A549 (cell line): ENCODE measurements around the gene ADGRL3. TPM values are rescaled to one million over a fixed set of nuclear protein-coding genes. Genes with fewer than 3 reads are reported as not detected.

Experiments used
- ATAC-seq, 2 experiments: fragments of 200-7000 bp in 1 of 2; fragments of >200 bp in 1 of 2; cut with Nextera tagmentation in 1 of 2; cut with Tn5 transposase in 1 of 2; 3 replicates each; pipeline versions ENCODE4 v1.8.0 to v1.9.1; 2018 to 2020; ENCODE audit warnings: mild to moderate bottlenecking in 1 of 2, moderate library complexity in 1 of 2
- CTCF ChIA-PET: fragments of 300-600 bp; sonication (Branson Sonifier 250); formaldehyde crosslinking; extraction: SDS; loops from one replicate; lab custom pipeline; 2021; ENCODE audit warnings: antibody characterized with exemption, inconsistent platforms; lab: Yijun Ruan, JAX
- POLR2A ChIA-PET: fragments of 350-600 bp; formaldehyde crosslinking; extraction: SDS; loops from one replicate; lab custom pipeline; 2021; ENCODE audit warnings: antibody characterized with exemption, inconsistent platforms; lab: Yijun Ruan, JAX
- DNase-seq, 2 experiments: peaks; one replicate each; pipeline versions ENCODE4 v3.0.0 to v3.0.0-alpha.2; 2011 to 2016; ENCODE audit warnings: low read depth in 1 of 2, low spot score in 1 of 2
- FAIRE-seq: peaks from 2 replicates; lab custom pipeline; 2011; peaks lifted over from hg19 to GRCh38; lab: Jason Lieb, UNC
- H3K27ac ChIP-seq, 2 experiments: fragments of >200 bp; sonication (Bioruptor Twin); formaldehyde crosslinking; 3 replicates each; pipeline ENCODE4 v1.5.1; 2016 to 2017
- H3K4me1 ChIP-seq: fragments of >200 bp; sonication (Bioruptor Twin); formaldehyde crosslinking; 3 replicates; pipeline ENCODE4 v1.6.1; 2016
- H3K4me2 ChIP-seq: fragments of >200 bp; sonication (Bioruptor Twin); formaldehyde crosslinking; 3 replicates; pipeline ENCODE4 v1.6.1; 2016
- H3K4me3 ChIP-seq: fragments of >200 bp; sonication (Bioruptor Twin); formaldehyde crosslinking; 3 replicates; pipeline ENCODE4 v1.5.1; 2016
- H3K9me3 ChIP-seq: fragments of >200 bp; sonication (Bioruptor Twin); formaldehyde crosslinking; 3 replicates; pipeline ENCODE4 v1.6.1; 2016
- ATOH8 ChIP-seq: fragments of 250-450 bp; sonication (Bioruptor Pico); IDR thresholded peaks from 2 replicates; pipeline ENCODE4 v1.5.0; 2020; ENCODE audit warnings: low read depth, mild to moderate bottlenecking, moderate library complexity
- CBX8 ChIP-seq: fragments of 200-600 bp; sonication (generic); IDR thresholded peaks from 2 replicates; pipeline ENCODE4 v1.6.1; 2016
- CEBPB ChIP-seq, 2 experiments: fragments of >200 bp in 1 of 2; sonication (Bioruptor Twin) in 1 of 2; formaldehyde crosslinking in 1 of 2; IDR thresholded peaks; 2 replicates each; pipeline ENCODE4 v1.6.1; 2012 to 2016
- CHD2 ChIP-seq: fragments of 150-350 bp; IDR thresholded peaks from 2 replicates; pipeline ENCODE4 v1.6.1; 2014; ENCODE audit warnings: low read length; ENCODE audit not compliant: partially characterized antibody
- CHD4 ChIP-seq: fragments of 200-600 bp; sonication (generic); IDR thresholded peaks from 2 replicates; pipeline ENCODE4 v1.6.1; 2016; ENCODE audit warnings: antibody characterized with exemption, mild to moderate bottlenecking, borderline replicate concordance
- CTCF ChIP-seq: fragments of >200 bp; sonication (Bioruptor Twin); formaldehyde crosslinking; IDR thresholded peaks from 3 replicates; pipeline ENCODE4 v1.5.1; 2016
- E2F6 ChIP-seq: IDR thresholded peaks from 2 replicates; pipeline ENCODE4 v1.6.1; 2012; ENCODE audit warnings: low read depth, borderline replicate concordance
- ESRRA ChIP-seq: fragments of 150-350 bp; IDR thresholded peaks from 2 replicates; pipeline ENCODE4 v1.6.1; 2014; ENCODE audit warnings: mild to moderate bottlenecking, low read length, borderline replicate concordance
- HMGXB4 ChIP-seq: fragments of 250-450 bp; sonication (Bioruptor Pico); IDR thresholded peaks from 2 replicates; pipeline ENCODE4 v1.5.0; 2021; ENCODE audit warnings: mild to moderate bottlenecking, moderate library complexity, borderline replicate concordance
- JUN ChIP-seq, 2 experiments: fragments of >200 bp; sonication (Bioruptor Twin); formaldehyde crosslinking; IDR thresholded peaks; 2 replicates in 1 of 2; 3 replicates in 1 of 2; pipeline ENCODE4 v1.6.1; 2016 to 2017
- JUNB ChIP-seq: fragments of >200 bp; sonication (Bioruptor Twin); formaldehyde crosslinking; IDR thresholded peaks from 2 replicates; pipeline ENCODE4 v1.6.1; 2016
- KDM1A ChIP-seq: fragments of 200-600 bp; sonication (generic); IDR thresholded peaks from 2 replicates; pipeline ENCODE4 v1.6.1; 2016; ENCODE audit warnings: low read depth, mild to moderate bottlenecking
- MAX ChIP-seq: IDR thresholded peaks from 2 replicates; pipeline ENCODE4 v1.6.1; 2012
- MYC ChIP-seq: IDR thresholded peaks from 2 replicates; pipeline ENCODE4 v1.6.1; 2012; ENCODE audit warnings: mild to moderate bottlenecking, inconsistent platforms, low read length, improper control_type of control experiment, borderline replicate concordance
- PHF8 ChIP-seq: fragments of 200-600 bp; sonication (generic); IDR thresholded peaks from 2 replicates; pipeline ENCODE4 v1.6.1; 2016; ENCODE audit warnings: low read depth, mild to moderate bottlenecking, antibody characterized with exemption, moderate library complexity, borderline replicate concordance
- POLR2AphosphoS2 ChIP-seq: conservative IDR thresholded peaks from 2 replicates; pipeline ENCODE4 v1.6.1; 2012; ENCODE audit warnings: low read length, improper control_type of control experiment, inconsistent platforms
- REST ChIP-seq: fragments of 200-600 bp; sonication (generic); IDR thresholded peaks from 2 replicates; pipeline ENCODE4 v1.6.1; 2016; ENCODE audit warnings: antibody characterized with exemption, mild to moderate bottlenecking, moderate library complexity
- RFX5 ChIP-seq: fragments of 450-650 bp; IDR thresholded peaks from 2 replicates; pipeline ENCODE4 v1.7.1; 2014; ENCODE audit warnings: antibody characterized with exemption, mild to moderate bottlenecking, moderate library complexity
- SREBF2 ChIP-seq: fragments of 450-650 bp; IDR thresholded peaks from 2 replicates; pipeline ENCODE4 v1.6.1; 2014; ENCODE audit warnings: mild to moderate bottlenecking, moderate library complexity
- TFCP2L1 ChIP-seq: fragments of 250-450 bp; sonication (Bioruptor Pico); IDR thresholded peaks from 2 replicates; pipeline ENCODE4 v1.5.0; 2021; ENCODE audit warnings: mild to moderate bottlenecking
- ZSCAN20 ChIP-seq: fragments of 250-450 bp; sonication (Bioruptor Pico); IDR thresholded peaks from 2 replicates; pipeline ENCODE4 v1.8.0; 2022; ENCODE audit warnings: mild to moderate bottlenecking, moderate library complexity
- WGBS: methylation state at CpG from one replicate; pipeline ENCODE4 v1.1.6; 2017; ENCODE audit errors: missing lambda C conversion rate; 5-methylcytosine and 5-hydroxymethylcytosine counted together
- polyA plus RNA-seq, 4 experiments: library from polyadenylated mRNA; depleted of rRNA in 3 of 4; stranded (reverse); fragments of >200 nt; fragmentation: RNase III in 1 of 4; extraction: RNeasy Plus Mini Kit Qiagen cat#74134 plus additional on column Dnase treatment in 1 of 4; gene quantifications; 2 replicates in 3 of 4; 3 replicates in 1 of 4; pipeline ENCODE4 v1.2.3, GENCODE V29; 2011 to 2017

Gene ADGRL3
- polyA plus RNA-seq, 2 of the 4 experiments (the other 2 are of a cell fraction), result 0.05 to 0.12 TPM

- TF ChIP-seq TFCP2L1 (CRISPR knock-in tag) (no peak), KDM1A (no peak), MAX (no peak), SREBF2 (no peak)
- TF ChIP-seq, all 56 proteins: peak for 0
These were observed 2.7 kb downstream of the ADGRL3 start (continued) for GRCh38 chr4:61202638-61203435.

- POLR2A ChIA-PET, result no interaction called here
- ATAC-seq (no peak), DNase-seq (no peak), FAIRE-seq (no peak)
- H3K4me2 ChIP-seq, result no peak overlapping the region
- 10% methylated on average over 3 of the region's 3 CpGs for WGBS
- H3K4me1 ChIP-seq, result no peaks in the 10 kb centered on the region
- CTCF ChIA-PET, result interaction anchor here (0.7 kb wide), 1 partner anchor 9 kb away, joined by 3 read pairs; no protein-coding TSS in a partner anchor
- H3K4me3 ChIP-seq, result no peak overlapping the region
- H3K9me3 ChIP-seq, result no peaks in the 10 kb centered on the region
- no peak overlapping the region for H3K27ac ChIP-seq
- TF ChIP-seq CHD4, result no peak
- TF ChIP-seq ZSCAN20, result no peak
- no peak for TF ChIP-seq JUN (IDR thresholded peaks at IDR 0.05)
- no peak for TF ChIP-seq CTCF
- no peak for TF ChIP-seq JUNB
- TF ChIP-seq CHD2, result no peak
- TF ChIP-seq ESRRA, result no peak
- TF ChIP-seq POLR2AphosphoS2, result no peak
- TF ChIP-seq RFX5, result no peak
- no peak for TF ChIP-seq E2F6
- no peak for TF ChIP-seq MYC
- no peak for TF ChIP-seq ATOH8
- TF ChIP-seq PHF8, result no peak
- TF ChIP-seq REST, result no peak
- no peak for TF ChIP-seq HMGXB4 (CRISPR knock-in tag)
- no peak for TF ChIP-seq CBX8
- no peak for TF ChIP-seq CEBPB (IDR thresholded peaks at IDR 0.05)
These were observed 3.3 kb downstream of the ADGRL3 start for GRCh38 chr4:61203436-61203790.
